MM.1S (cell line): ENCODE measurements around the gene ST8SIA5.

ENCODE experiments used
- DNase-seq: peaks from one replicate; pipeline ENCODE4 v3.0.0-alpha.2; 2015
- H2AFZ ChIP-seq: fragments of 300-600 bp; sonication (generic); 2 replicates; pipeline ENCODE4 v1.6.0; 2016; ENCODE audit warnings: antibody characterized with exemption, low read length
- H3F3A ChIP-seq: fragments of 300-600 bp; sonication (generic); 2 replicates; pipeline ENCODE4 v1.6.1; 2016; ENCODE audit warnings: mild to moderate bottlenecking, antibody characterized with exemption, low read length, moderate library complexity, mixed read lengths; ENCODE audit not compliant: insufficient read depth
- H3K27ac ChIP-seq: fragments of 300-600 bp; sonication (generic); 2 replicates; pipeline ENCODE4 v1.5.1; 2016; ENCODE audit warnings: mild to moderate bottlenecking, low read length
- H3K27me3 ChIP-seq: fragments of 300-600 bp; sonication (generic); replicated peaks from 2 replicates; pipeline ENCODE4 v1.6.0; 2016; ENCODE audit warnings: low read length; ENCODE audit not compliant: insufficient read depth
- H3K36me3 ChIP-seq: fragments of 300-600 bp; sonication (generic); replicated peaks from 2 replicates; pipeline ENCODE4 v1.6.1; 2016; ENCODE audit warnings: mild to moderate bottlenecking, low read length, mixed read lengths; ENCODE audit not compliant: insufficient read depth
- H3K4me1 ChIP-seq: fragments of 300-600 bp; sonication (generic); 2 replicates; pipeline ENCODE4 v1.6.1; 2016; ENCODE audit warnings: low read length, mixed read lengths
- H3K4me2 ChIP-seq: fragments of 300-600 bp; sonication (generic); 2 replicates; pipeline ENCODE4 v1.6.0; 2016; ENCODE audit warnings: low read depth, low read length
- H3K4me3 ChIP-seq: fragments of 300-600 bp; sonication (generic); 2 replicates; pipeline ENCODE4 v1.5.1; 2016; ENCODE audit warnings: low read length, mixed read lengths
- H3K79me2 ChIP-seq: fragments of 300-600 bp; sonication (generic); 2 replicates; pipeline ENCODE4 v1.6.1; 2016; ENCODE audit warnings: mixed run types, low read length, mixed read lengths
- H3K9ac ChIP-seq: fragments of 300-600 bp; sonication (generic); 2 replicates; pipeline ENCODE4 v1.6.1; 2016; ENCODE audit warnings: low read length, mixed read lengths
- H3K9me2 ChIP-seq: fragments of 300-600 bp; sonication (generic); replicated peaks from 2 replicates; pipeline ENCODE4 v1.6.1; 2016; ENCODE audit warnings: mild to moderate bottlenecking, low read length, mixed read lengths; ENCODE audit not compliant: insufficient read depth
- H3K9me3 ChIP-seq: fragments of 300-600 bp; sonication (generic); replicated peaks from 2 replicates; pipeline ENCODE4 v1.6.1; 2016; ENCODE audit warnings: mild to moderate bottlenecking, low read length, mixed read lengths; ENCODE audit not compliant: insufficient read depth
- H4K20me1 ChIP-seq: fragments of 300-600 bp; sonication (generic); 2 replicates; pipeline ENCODE4 v1.6.1; 2016; ENCODE audit warnings: mild to moderate bottlenecking, low read length, moderate library complexity, mixed read lengths; ENCODE audit not compliant: insufficient read depth
- CTCF ChIP-seq: fragments of 300-600 bp; sonication (generic); IDR thresholded peaks from 2 replicates; pipeline ENCODE4 v1.5.1; 2016; ENCODE audit warnings: antibody characterized with exemption, low read length, mixed read lengths
- EZH2 ChIP-seq: fragments of 300-600 bp; sonication (generic); optimal IDR thresholded peaks from 2 replicates; pipeline ENCODE3; 2017; ENCODE audit warnings: low read depth, mild to moderate bottlenecking, antibody characterized with exemption, low read length, mixed read lengths
- EZH2phosphoT487 ChIP-seq: fragments of 300-600 bp; sonication (generic); IDR thresholded peaks from 2 replicates; pipeline ENCODE4 v1.6.1; 2018; ENCODE audit warnings: antibody characterized with exemption, low read length

Gene ST8SIA5

GRCh38 chr18:46696702-46697101 lies 60.2 kb downstream of the ST8SIA5 start:
- TF ChIP-seq CTCF (no peak), EZH2phosphoT487 (no peak), EZH2 (no peak)
- Histone ChIP-seq H3K4me1 (no peaks in the 10 kb centered on the region), H3K27ac (no peak overlapping the region), H3K9ac (no peak overlapping the region), H3K4me2 (no peak overlapping the region), H3K4me3 (no peak overlapping the region), H3K9me2 (no peaks in the 10 kb centered on the region), H3K36me3 (no peaks in the 10 kb centered on the region), H2AFZ (no peak overlapping the region), H3K9me3 (no peaks in the 10 kb centered on the region), H3K79me2 (no peaks in the 10 kb centered on the region), H3F3A (no peaks in the 10 kb centered on the region), H4K20me1 (no peaks in the 10 kb centered on the region), H3K27me3 (no peaks in the 10 kb centered on the region)
- DNase-seq, result no peak

- no peaks in the 10 kb centered on the region for H3K9me2 ChIP-seq
- DNase-seq, result no peak
- no peak overlapping the region for H2AFZ ChIP-seq
- no peak overlapping the region for H3K4me2 ChIP-seq
- H3K27me3 ChIP-seq, result no peaks in the 10 kb centered on the region
- H3K9ac ChIP-seq, result no peak overlapping the region
- H3F3A ChIP-seq, result no peaks in the 10 kb centered on the region
- no peaks in the 10 kb centered on the region for H3K79me2 ChIP-seq
- H3K27ac ChIP-seq, result no peak overlapping the region
- no peak for TF ChIP-seq EZH2phosphoT487
- no peaks in the 10 kb centered on the region for H4K20me1 ChIP-seq
- H3K4me1 ChIP-seq, result no peaks in the 10 kb centered on the region
- H3K9me3 ChIP-seq, result no peaks in the 10 kb centered on the region
- no peaks in the 10 kb centered on the region for H3K36me3 ChIP-seq
- H3K4me3 ChIP-seq, result no peak overlapping the region
Measured at GRCh38 chr18:46696268-46696667, 60.6 kb downstream of the ST8SIA5 start.

- Histone ChIP-seq H3K9ac (no peak overlapping the region), H3K27me3 (no peaks in the 10 kb centered on the region), H4K20me1 (no peaks in the 10 kb centered on the region), H3K79me2 (no peaks in the 10 kb centered on the region), H3K9me2 (no peaks in the 10 kb centered on the region), H3F3A (no peaks in the 10 kb centered on the region), H3K27ac (no peak overlapping the region), H3K9me3 (no peaks in the 10 kb centered on the region), H3K4me3 (no peak overlapping the region), H3K36me3 (no peaks in the 10 kb centered on the region), H3K4me2 (no peak overlapping the region), H3K4me1 (no peaks in the 10 kb centered on the region), H2AFZ (no peak overlapping the region)
- TF ChIP-seq EZH2phosphoT487 (no peak), EZH2 (no peak), CTCF (no peak)
- DNase-seq, result no peak
Measured at GRCh38 chr18:46693996-46694395, 62.9 kb downstream of the ST8SIA5 start.

GRCh38 chr18:46688853-46689525 lies 67.9 kb downstream of the ST8SIA5 start:
- Histone ChIP-seq H3K9me3 (no peaks in the 10 kb centered on the region), H3K9me2 (no peaks in the 10 kb centered on the region), H3K9ac (no peak overlapping the region), H3K4me1 (no peaks in the 10 kb centered on the region), H3K4me3 (no peak overlapping the region), H2AFZ (no peak overlapping the region), H4K20me1 (no peaks in the 10 kb centered on the region), H3K79me2 (no peaks in the 10 kb centered on the region), H3K4me2 (no peak overlapping the region), H3K27ac (no peak overlapping the region), H3K27me3 (no peaks in the 10 kb centered on the region), H3F3A (no peaks in the 10 kb centered on the region), H3K36me3 (no peaks in the 10 kb centered on the region)
- DNase-seq, result no peak
- TF ChIP-seq EZH2phosphoT487 (no peak), CTCF (no peak), EZH2 (no peak)
